WI38 (cell line): ENCODE data around the gene LRP8.

ENCODE experiments used
- H3K4me3 ChIP-seq: 2 replicates; pipeline ENCODE4 v1.5.1; 2011; ENCODE audit warnings: low read depth, mild to moderate bottlenecking, control low read depth, low read length
- TF ChIP-seq, protein P1 (sequence below): IDR thresholded peaks from 2 replicates; pipeline ENCODE4 v1.5.1; 2012; ENCODE audit warnings: low read depth, mild to moderate bottlenecking, control low read depth, low read length

Gene LRP8

DNA sequence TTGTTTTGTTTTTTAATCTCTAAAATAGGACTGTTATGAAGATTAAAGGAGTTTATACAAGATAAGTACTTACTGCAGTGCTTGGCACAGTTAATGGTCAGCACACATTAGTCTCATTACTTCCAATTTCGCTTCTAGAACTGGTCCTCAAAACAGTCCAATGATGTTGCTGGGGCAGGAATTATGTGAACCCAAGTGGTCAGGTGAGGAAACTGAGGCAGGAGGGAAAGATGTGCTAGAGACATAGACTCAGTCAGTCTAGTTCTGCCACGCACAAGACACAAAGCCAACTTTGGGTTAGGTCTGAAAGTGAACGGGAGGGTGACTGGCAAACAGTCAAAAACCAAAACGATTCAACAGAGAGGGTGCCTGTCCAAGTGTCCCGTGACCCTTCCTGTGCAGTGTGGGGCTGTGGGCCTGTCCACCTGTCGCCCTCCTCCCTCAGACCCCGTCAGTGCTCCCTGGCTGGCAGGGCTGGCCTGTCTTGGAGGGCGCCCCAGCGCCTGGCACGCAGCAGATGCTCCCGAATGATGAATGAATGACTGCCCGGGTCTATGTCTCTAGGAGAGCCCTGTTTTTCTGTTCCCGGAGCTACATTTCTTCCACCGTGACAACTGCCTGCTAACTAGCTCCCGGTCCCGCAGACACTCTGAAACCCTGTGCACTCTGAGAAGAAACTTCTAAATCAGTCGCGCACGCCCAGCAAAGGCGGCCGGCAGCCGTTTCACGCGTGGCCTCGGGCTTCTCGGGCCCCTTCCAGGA lies 2.4 kb downstream of the LRP8 start:
- TF ChIP-seq, protein P1, sequence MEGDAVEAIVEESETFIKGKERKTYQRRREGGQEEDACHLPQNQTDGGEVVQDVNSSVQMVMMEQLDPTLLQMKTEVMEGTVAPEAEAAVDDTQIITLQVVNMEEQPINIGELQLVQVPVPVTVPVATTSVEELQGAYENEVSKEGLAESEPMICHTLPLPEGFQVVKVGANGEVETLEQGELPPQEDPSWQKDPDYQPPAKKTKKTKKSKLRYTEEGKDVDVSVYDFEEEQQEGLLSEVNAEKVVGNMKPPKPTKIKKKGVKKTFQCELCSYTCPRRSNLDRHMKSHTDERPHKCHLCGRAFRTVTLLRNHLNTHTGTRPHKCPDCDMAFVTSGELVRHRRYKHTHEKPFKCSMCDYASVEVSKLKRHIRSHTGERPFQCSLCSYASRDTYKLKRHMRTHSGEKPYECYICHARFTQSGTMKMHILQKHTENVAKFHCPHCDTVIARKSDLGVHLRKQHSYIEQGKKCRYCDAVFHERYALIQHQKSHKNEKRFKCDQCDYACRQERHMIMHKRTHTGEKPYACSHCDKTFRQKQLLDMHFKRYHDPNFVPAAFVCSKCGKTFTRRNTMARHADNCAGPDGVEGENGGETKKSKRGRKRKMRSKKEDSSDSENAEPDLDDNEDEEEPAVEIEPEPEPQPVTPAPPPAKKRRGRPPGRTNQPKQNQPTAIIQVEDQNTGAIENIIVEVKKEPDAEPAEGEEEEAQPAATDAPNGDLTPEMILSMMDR, result no peak
- H3K4me3 ChIP-seq, result peak overlapping the region; percentile 76

- TF ChIP-seq, protein P1, result no peak
- no peak overlapping the region for H3K4me3 ChIP-seq
These were observed 3.1 kb downstream of the LRP8 start for GRCh38 chr1:53324728-53325297.

DNA sequence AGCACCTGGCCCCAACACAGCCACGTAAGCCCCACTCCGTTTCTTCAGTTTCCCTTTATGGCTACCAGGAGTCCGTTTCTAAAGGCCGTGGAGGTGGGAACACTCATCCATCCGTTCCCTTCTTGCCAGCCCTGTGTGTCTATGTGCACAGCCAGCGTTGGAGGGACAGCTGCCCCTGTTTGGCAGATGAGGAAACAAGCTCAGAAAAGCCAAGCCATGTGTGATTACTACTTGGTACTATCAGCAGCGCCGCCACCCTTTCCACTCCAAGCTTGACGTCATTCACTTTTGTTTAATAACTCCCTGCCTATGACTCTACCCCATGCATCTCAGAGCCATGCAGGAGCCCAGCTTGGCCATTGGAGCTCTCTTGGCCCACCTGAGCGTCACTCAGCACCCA lies 3.5 kb downstream of the LRP8 start:
- TF ChIP-seq, protein P1, result no peak
- H3K4me3 ChIP-seq, result no peak overlapping the region

GRCh38 chr1:53323316-53323715 lies 4.6 kb downstream of the LRP8 start:
- H3K4me3 ChIP-seq, result no peak overlapping the region
- TF ChIP-seq, protein P1, result no peak

DNA sequence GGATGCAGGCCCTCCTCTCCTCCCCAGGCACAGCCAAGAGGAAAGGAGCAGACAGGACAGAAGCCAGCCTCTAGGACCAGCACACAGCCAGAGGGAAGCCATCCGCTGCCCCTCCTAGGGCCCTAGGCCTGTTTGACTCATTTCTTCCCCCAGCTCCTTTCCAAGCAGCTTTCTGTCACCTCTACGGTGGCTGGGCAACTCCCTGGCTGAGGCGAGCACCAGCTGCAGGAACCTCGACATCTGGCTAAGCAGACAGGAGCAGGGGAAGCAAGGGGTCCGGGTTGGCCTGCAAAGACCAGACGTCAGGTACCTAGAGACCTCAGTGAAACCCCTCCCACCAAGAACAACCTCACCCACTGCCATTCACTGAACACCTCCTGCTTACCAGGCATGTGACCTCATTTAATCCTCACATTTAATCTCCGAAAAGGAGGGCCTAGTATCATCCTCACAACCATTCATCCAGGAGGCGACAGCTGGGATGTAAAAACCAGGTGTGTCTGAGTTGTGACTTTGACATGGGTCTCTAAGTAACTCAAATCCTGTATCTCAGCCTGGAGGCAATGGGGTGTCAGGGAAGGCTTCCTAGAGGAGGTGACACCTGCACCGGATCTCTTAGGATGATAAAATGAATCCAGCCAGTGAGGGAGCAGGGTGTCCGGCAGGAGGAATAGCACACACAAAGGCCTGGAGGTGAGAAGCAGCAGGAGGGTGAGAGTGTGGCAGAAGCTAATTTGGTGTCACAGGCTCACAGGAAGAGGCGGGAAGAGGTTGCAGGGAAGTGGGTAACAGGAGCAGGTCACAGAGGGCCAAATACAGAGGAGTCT lies 5.9 kb downstream of the LRP8 start:
- no peak overlapping the region for H3K4me3 ChIP-seq
- TF ChIP-seq, protein P1, result no peak

- H3K4me3 ChIP-seq, result no peak overlapping the region
- TF ChIP-seq, protein P1, result 0 out of 2 replicates have a peak, but pooled peaks have one; percentile 9
These were observed 6.5 kb downstream of the LRP8 start for GRCh38 chr1:53321366-53321765.
